Activated CD4-positive, alpha-beta T cell treated with anti-CD3 and anti-CD28 coated beads for 36 hours (primary cell): ENCODE data around the gene TMEM35B. TPM values are rescaled to one million over a fixed set of nuclear protein-coding genes. Genes with fewer than 3 reads are reported as not detected.
A peak's percentile ranks its signal among the peaks of the same experiment; 100 is the strongest.
"Not testable (repeated sequence)": the region's sequence is repeated elsewhere in the genome, so short reads cannot be mapped to it uniquely, and the experiment has no call there.

ENCODE experiments used
- ATAC-seq: fragments of 200-7000 bp; cut with Tn5 transposase; one replicate; pipeline ENCODE4 v1.10.0; 2021; ENCODE audit warnings: mild to moderate bottlenecking, moderate library complexity
- CTCF ChIA-PET: fragments of 350-600 bp; sonication (Branson Sonifier 250); formaldehyde crosslinking; loops from one replicate; lab custom pipeline; 2021; ENCODE audit warnings: antibody characterized with exemption; lab: Charles Lee
- POLR2A ChIA-PET: fragments of 350-600 bp; sonication (Branson Sonifier 250); formaldehyde crosslinking; loops from one replicate; lab custom pipeline; 2021; ENCODE audit warnings: antibody characterized with exemption, inconsistent platforms; lab: Charles Lee
- DNase-seq: peaks from one replicate; pipeline ENCODE4 v3.0.0-alpha.2; 2020
- H3K27ac Mint-ChIP-seq: one replicate; pipeline ENCODE4 v1.8.0; 2021; ENCODE audit warnings: mixed read lengths
- H3K27me3 Mint-ChIP-seq: one replicate; pipeline ENCODE4 v1.8.0; 2021; ENCODE audit warnings: mixed read lengths
- H3K36me3 Mint-ChIP-seq: one replicate; pipeline ENCODE4 v1.8.0; 2021; ENCODE audit warnings: low read depth, mixed read lengths
- H3K4me1 Mint-ChIP-seq: one replicate; pipeline ENCODE4 v1.8.0; 2021; ENCODE audit warnings: mixed read lengths
- H3K4me3 Mint-ChIP-seq: one replicate; pipeline ENCODE4 v1.8.0; 2021; ENCODE audit warnings: mild to moderate bottlenecking, moderate library complexity, mixed read lengths
- H3K9me3 Mint-ChIP-seq: one replicate; pipeline ENCODE4 v1.8.0; 2021; ENCODE audit warnings: low read depth, mixed read lengths
- intact Hi-C, 2 experiments: fragments of 100-400 bp; cut with DNase I in 1 of 2; cut with micrococcal nuclease in 1 of 2; formaldehyde crosslinking; loops; one replicate each; pipeline versions ENCODE4 v1.14.2 to v1.15.1; 2022 to 2024; cut with DNase I, micrococcal nuclease
- total RNA-seq, 2 experiments: library from RNA; stranded (reverse); gene quantifications; one replicate each; pipeline ENCODE4 v1.2.3, GENCODE V29; 2021

The TMEM35B gene
- total RNA-seq, 2 experiments from 2014 or later, result 15.8 to 19.0 TPM

DNA sequence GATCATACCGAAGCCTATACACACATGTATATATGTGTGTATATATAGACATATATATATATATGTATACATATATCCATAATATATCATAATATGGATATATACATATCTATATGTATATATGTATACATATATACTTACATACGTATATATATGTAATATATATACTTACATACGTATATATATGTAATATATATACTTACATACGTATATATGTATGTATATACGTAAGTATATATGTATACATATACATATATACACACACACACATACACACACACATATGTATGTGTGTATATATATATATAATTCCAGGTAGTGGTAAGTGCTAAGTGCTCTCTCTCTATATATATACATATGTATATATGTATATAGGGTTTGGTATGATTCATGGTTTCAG lies 9.7 kb upstream of the TMEM35B start:
- POLR2A ChIA-PET, result no interaction called here
- CTCF ChIA-PET, result no interaction called here
- H3K27ac Mint-ChIP-seq, result no peak overlapping the region
- H3K27me3 Mint-ChIP-seq, result no peaks in the 10 kb centered on the region
- no peak overlapping the region for H3K4me3 Mint-ChIP-seq
- DNase-seq (no peak), ATAC-seq (no peak)
- no peaks in the 10 kb centered on the region for H3K4me1 Mint-ChIP-seq
- intact Hi-C loops, result no loop called here
- no peaks in the 10 kb centered on the region for H3K9me3 Mint-ChIP-seq
- H3K36me3 Mint-ChIP-seq, result peaks cover 8% of the 10 kb centered on the region

DNA sequence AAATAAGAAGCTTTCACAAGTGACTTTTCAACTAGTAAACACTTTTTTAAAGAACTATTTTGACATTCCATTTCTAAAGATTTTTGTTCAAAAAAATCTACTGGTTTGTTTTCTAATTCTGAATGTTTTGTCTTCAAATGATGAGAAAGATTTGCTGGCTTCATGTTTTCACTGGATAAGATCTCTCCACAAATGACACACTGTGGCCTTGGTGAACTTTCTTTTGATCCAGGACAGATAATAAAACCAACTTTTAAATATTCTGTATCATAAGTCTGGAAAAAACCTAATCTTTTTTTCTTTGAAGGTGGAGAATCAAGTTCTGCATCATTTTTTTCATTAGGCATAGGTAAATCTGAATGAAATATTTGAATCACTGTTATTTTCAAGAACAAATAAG lies 3.4 kb upstream of the TMEM35B start:
- no peak overlapping the region for H3K27ac Mint-ChIP-seq
- H3K4me1 Mint-ChIP-seq, result peaks cover 29% of the 10 kb centered on the region
- POLR2A ChIA-PET, result no interaction called here
- ATAC-seq (no peak), DNase-seq (no peak)
- intact Hi-C loops, result loop anchor here in 1 of 2 experiments (5.0 to 10.0 kb wide), 2 partner anchors 44 to 196 kb away; partner anchors contain the start of gene ZMYM6
- H3K27me3 Mint-ChIP-seq, result no peaks in the 10 kb centered on the region
- H3K36me3 Mint-ChIP-seq, result peaks cover 13% of the 10 kb centered on the region
- H3K9me3 Mint-ChIP-seq, result no peaks in the 10 kb centered on the region
- no peak overlapping the region for H3K4me3 Mint-ChIP-seq
- CTCF ChIA-PET, result no interaction called here

DNA sequence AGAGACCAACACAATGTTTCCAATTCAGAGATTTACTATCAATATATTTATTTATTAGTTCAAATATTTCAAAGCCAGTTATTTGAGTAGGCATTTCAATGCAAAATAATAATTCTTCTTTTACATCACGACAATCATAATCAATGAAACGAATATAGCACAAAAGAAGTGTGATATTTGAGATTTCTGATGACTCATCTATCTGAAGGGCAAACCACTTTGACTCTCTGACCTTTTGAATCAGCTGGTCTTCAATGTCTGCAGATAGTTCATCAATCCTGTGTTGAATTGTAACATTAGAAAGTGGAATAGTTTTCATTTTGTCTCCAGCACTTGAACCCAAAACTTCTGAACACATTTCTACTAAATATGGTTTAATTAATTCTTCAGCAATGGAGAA lies 3.0 kb upstream of the TMEM35B start:
- ATAC-seq (no peak), DNase-seq (no peak)
- POLR2A ChIA-PET, result no interaction called here
- H3K36me3 Mint-ChIP-seq, result peaks cover 14% of the 10 kb centered on the region
- CTCF ChIA-PET, result no interaction called here
- H3K4me1 Mint-ChIP-seq, result peaks cover 31% of the 10 kb centered on the region
- no peak overlapping the region for H3K27ac Mint-ChIP-seq
- no peaks in the 10 kb centered on the region for H3K9me3 Mint-ChIP-seq
- intact Hi-C loops, result loop anchor here in 1 of 2 experiments (5.0 to 10.0 kb wide), 2 partner anchors 44 to 197 kb away; partner anchors contain the start of gene ZMYM6
- H3K27me3 Mint-ChIP-seq, result no peaks in the 10 kb centered on the region
- no peak overlapping the region for H3K4me3 Mint-ChIP-seq

DNA sequence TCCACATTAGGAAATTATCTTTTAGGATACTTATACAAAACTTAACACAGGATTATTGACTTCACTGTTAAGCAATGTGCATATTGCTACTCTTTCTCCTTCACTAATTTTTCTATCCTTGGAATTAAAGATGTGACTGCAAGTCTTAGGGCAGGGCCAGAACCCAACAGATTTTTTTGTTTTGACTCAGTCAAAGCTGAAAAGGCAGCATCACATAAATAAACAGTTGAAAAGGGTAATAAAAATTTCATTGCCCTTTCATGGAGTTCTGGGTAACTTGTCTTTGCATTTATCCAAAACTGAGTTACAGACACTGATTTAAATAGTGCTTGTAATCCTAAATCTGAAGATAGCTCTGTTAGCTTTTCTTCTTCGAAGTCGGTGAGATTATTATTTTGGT lies 1.9 kb upstream of the TMEM35B start:
- Mint-ChIP-seq H3K36me3 (peaks cover 16% of the 10 kb centered on the region), H3K27ac (no peak overlapping the region), H3K9me3 (no peaks in the 10 kb centered on the region), H3K4me3 (no peak overlapping the region), H3K27me3 (no peaks in the 10 kb centered on the region), H3K4me1 (peaks cover 37% of the 10 kb centered on the region)
- ChIA-PET CTCF (interaction anchor here (1.3 to 1.8 kb wide), 3 partner anchors 22 to 135 kb away, joined by 3 to 6 read pairs (median 6); no protein-coding TSS in a partner anchor), POLR2A (no interaction called here)
- DNase-seq (no peak), ATAC-seq (no peak)
- intact Hi-C loops, result loop anchor here in 1 of 2 experiments (5.0 to 10.0 kb wide), 2 partner anchors 45 to 198 kb away; partner anchors contain the start of gene ZMYM6

DNA sequence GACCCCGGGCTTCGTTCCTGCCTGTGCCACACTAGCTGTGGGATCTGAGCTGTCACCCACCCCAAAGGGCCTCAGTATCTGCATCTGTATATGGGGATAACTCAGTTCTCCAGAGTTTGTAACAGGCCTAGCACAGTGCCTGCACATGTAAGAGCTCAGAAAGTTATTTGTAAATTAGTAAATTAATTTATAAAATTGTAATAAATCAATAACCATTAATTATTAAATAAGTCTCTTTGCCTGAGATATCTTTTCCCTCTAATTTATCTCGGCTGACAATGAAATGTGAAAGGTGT lies 410 bp upstream of the TMEM35B start:
- CTCF ChIA-PET, result interaction anchor here (0.7 to 1.8 kb wide), 10 partner anchors 13 to 229 kb away, joined by 3 to 6 read pairs (median 4); no protein-coding TSS in a partner anchor
- POLR2A ChIA-PET, result interaction anchor here (0.6 to 1.2 kb wide), 3 partner anchors 14 to 424 kb away, joined by 3 to 9 read pairs (median 3); partner anchors contain the start of gene ZMYM6
- intact Hi-C loops, result loop anchor here (1.0 to 10.0 kb wide), 7 partner anchors 46 to 283 kb away; partner anchors contain the start of genes ZMYM6 (in 2 of the 2), SFPQ (in 1 of the 2), SMIM12 (in 1 of the 2) and ZMYM1 (in 1 of the 2)
- H3K4me1 Mint-ChIP-seq, result peaks cover 43% of the 10 kb centered on the region
- H3K4me3 Mint-ChIP-seq, result peak overlapping the region; percentile 93
- H3K27me3 Mint-ChIP-seq, DNase-seq, H3K9me3 Mint-ChIP-seq, ATAC-seq: not testable (repeated sequence)
- H3K36me3 Mint-ChIP-seq, result peaks cover 23% of the 10 kb centered on the region
- peak overlapping the region; percentile 91 for H3K27ac Mint-ChIP-seq

DNA sequence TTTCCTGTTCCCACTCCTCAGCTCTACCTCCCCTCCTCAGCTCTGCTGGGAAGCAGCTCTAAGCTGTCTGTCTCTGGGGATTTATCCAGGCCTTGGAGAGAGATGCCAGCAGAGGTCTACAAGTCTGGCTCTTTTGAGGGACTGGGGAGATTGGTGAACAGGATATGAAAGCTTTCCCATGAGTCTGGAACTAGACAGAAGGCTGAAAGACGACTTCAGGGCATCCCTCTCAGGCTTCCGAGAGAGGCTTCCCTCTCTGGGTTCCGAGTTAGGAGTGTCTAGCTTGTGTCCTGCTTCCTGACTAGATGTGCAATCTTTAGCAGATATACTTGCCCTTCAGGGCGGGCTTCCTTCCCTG lies 733 bp downstream of the TMEM35B start:
- peak overlapping the region; percentile 93 for H3K4me3 Mint-ChIP-seq
- intact Hi-C loops, result loop anchor here (2.0 to 10.0 kb wide), 2 partner anchors 200 to 208 kb away; partner anchors contain the start of gene SFPQ (in 1 of the 2)
- peak; percentile 7 for ATAC-seq
- peaks cover 43% of the 10 kb centered on the region for H3K4me1 Mint-ChIP-seq
- POLR2A ChIA-PET, result interaction anchor here (0.7 to 1.2 kb wide), 2 partner anchors 48 to 198 kb away, joined by 3 to 7 read pairs; partner anchors contain the start of gene ZMYM6
- DNase-seq, result no peak
- no peaks in the 10 kb centered on the region for H3K9me3 Mint-ChIP-seq
- H3K27me3 Mint-ChIP-seq, result no peaks in the 10 kb centered on the region
- H3K36me3 Mint-ChIP-seq, result peaks cover 23% of the 10 kb centered on the region
- CTCF ChIA-PET, result interaction anchor here (0.5 to 1.2 kb wide), 6 partner anchors 46 to 198 kb away, joined by 3 to 5 read pairs (median 3); partner anchors contain the start of genes SMIM12 and ZMYM1
- H3K27ac Mint-ChIP-seq, result peak overlapping the region; percentile 93

DNA sequence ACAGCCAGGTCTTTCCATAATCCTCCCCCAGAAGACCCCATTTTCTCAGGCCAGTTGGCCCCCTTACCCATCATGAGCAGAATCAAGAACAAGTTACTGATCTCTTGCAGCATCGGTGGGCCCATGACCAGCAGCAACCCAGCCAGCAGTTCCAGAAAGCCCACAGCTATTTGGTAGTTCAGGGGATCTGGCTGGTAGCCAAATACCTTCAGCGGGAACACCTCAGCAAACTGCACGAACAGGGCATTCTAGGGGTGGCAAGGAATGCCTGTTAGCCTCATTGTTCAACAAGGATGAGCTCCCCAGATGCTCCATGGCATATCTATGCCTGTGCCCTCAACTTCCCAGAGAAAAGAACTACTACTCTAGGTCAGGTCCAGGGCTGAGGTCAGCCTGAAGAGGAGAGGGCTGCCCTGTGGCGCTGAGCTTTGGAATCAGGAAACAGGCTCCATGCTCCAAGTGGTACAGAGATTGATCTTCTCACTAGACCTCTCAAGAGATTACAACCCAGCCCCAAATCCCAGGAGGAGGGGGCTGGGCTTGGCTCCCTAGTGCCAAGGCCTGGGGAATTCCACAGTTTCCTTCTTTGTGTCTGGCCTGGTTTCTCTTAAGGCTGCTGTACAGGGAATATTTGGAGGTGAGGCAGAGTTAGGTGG lies 1.3 kb downstream of the TMEM35B start:
- no peak for ATAC-seq
- peaks cover 23% of the 10 kb centered on the region for H3K36me3 Mint-ChIP-seq
- DNase-seq, result peak; percentile 10
- intact Hi-C loops, result loop anchor here (2.0 to 10.0 kb wide), 2 partner anchors 201 to 209 kb away; partner anchors contain the start of gene SFPQ (in 1 of the 2)
- H3K27me3 Mint-ChIP-seq, result no peaks in the 10 kb centered on the region
- H3K4me1 Mint-ChIP-seq, result peaks cover 43% of the 10 kb centered on the region
- peak overlapping the region; percentile 93 for H3K27ac Mint-ChIP-seq
- ChIA-PET POLR2A (no interaction called here), CTCF (interaction anchor here (0.7 to 0.9 kb wide), 4 partner anchors 47 to 214 kb away, joined by 3 to 4 read pairs (median 3); partner anchors contain the start of gene SMIM12)
- H3K9me3 Mint-ChIP-seq, result no peaks in the 10 kb centered on the region
- H3K4me3 Mint-ChIP-seq, result peak overlapping the region; percentile 93

DNA sequence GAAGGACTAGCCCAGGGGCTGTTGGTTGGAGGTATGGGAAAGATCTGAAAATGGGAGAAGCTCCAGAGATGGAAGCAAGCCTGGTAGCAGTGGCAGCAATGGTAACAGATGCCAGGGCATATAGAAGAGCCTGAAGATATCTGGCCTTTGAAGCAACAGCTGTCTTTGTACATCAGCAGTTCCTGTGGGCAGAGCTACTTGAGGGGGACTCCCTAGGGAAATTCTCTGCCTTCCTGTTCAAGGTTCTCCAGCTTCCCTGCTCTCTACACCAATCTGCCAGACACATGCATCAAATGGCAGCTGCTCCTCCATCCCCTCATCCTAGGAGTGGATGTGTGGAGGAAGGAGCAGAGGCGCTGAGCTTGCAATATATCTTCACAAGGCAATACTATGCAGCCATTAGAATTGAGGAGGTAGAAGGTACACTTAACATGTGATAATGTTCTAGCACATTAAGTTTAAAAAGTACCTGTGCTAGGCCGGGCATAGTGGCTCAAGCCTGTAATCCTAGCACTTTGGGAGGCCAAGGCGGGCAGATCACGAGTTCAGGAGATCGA lies 2.2 kb downstream of the TMEM35B start:
- Mint-ChIP-seq H3K9me3 (no peaks in the 10 kb centered on the region), H3K36me3 (peaks cover 18% of the 10 kb centered on the region), H3K27ac (no peak overlapping the region), H3K27me3 (no peaks in the 10 kb centered on the region), H3K4me3 (peak overlapping the region; percentile 28), H3K4me1 (peaks cover 45% of the 10 kb centered on the region)
- CTCF ChIA-PET, result interaction anchor here (0.7 to 2.0 kb wide), 2 partner anchors 130 to 215 kb away, joined by 3 to 6 read pairs; no protein-coding TSS in a partner anchor
- ATAC-seq (no peak), DNase-seq (no peak)
- intact Hi-C loops, result loop anchor here in 1 of 2 experiments (10.0 kb wide), 1 partner anchor 202 kb away; no protein-coding TSS in a partner anchor
- POLR2A ChIA-PET, result interaction anchor here (0.6 kb wide), 2 partner anchors 24 to 89 kb away, joined by 3 to 4 read pairs; no protein-coding TSS in a partner anchor

DNA sequence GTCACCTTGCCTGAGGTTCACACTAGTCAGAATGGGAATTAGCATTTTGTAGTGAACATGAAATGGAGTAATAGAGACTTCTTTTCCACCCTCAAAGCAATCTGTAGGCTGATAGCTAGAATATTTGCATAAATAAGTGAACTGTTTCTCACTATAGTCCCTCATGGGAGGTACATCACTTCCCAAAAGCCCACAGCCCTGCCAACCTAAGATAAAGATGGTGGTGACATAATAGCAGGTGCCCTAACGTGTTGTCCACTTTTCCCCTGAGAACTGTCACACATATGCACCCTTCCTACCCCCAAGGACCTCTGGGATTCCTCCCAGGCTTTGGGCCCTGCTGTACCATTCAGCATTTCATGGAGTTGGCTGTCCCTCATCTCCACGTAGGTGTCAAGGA lies 4.4 kb downstream of the TMEM35B start:
- ChIA-PET CTCF (no interaction called here), POLR2A (interaction anchor here (0.6 kb wide), 1 partner anchor 401 kb away, joined by 3 read pairs; no protein-coding TSS in a partner anchor)
- Mint-ChIP-seq H3K27ac (no peak overlapping the region), H3K4me3 (no peak overlapping the region), H3K27me3 (no peaks in the 10 kb centered on the region), H3K36me3 (peaks cover 22% of the 10 kb centered on the region), H3K9me3 (peaks cover 2% of the 10 kb centered on the region), H3K4me1 (peaks cover 32% of the 10 kb centered on the region)
- no peak for ATAC-seq
- intact Hi-C loops, result loop anchor here in 1 of 2 experiments (10.0 kb wide), 1 partner anchor 204 kb away; no protein-coding TSS in a partner anchor
- no peak for DNase-seq

DNA sequence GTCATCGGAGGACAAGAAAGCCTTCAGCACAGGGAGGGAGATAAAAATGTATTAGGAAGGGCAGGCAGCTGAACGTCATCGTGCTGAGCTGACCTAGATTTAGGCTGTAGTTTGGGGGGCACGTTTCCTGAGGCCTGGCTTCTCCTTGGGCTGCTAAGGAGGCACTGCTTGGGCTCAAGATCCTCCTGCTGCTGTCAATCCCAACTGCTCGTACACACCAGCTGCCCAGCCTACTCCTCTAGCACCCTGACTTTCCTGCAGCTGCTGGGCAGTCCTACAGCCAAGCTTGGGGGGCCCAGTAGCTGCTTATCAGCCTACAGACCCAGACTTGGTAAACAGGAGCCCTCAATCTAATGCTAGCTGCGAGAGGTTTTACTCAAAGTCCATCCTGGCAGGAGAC lies 6.2 kb downstream of the TMEM35B start:
- peaks cover 24% of the 10 kb centered on the region for H3K36me3 Mint-ChIP-seq
- POLR2A ChIA-PET, result no interaction called here
- intact Hi-C loops, result no loop called here
- CTCF ChIA-PET, result no interaction called here
- no peak for ATAC-seq
- no peaks in the 10 kb centered on the region for H3K27me3 Mint-ChIP-seq
- peak overlapping the region; percentile 8 for H3K27ac Mint-ChIP-seq
- no peak for DNase-seq
- H3K4me1 Mint-ChIP-seq, result peaks cover 26% of the 10 kb centered on the region
- no peak overlapping the region for H3K4me3 Mint-ChIP-seq
- H3K9me3 Mint-ChIP-seq, result peaks cover 2% of the 10 kb centered on the region

DNA sequence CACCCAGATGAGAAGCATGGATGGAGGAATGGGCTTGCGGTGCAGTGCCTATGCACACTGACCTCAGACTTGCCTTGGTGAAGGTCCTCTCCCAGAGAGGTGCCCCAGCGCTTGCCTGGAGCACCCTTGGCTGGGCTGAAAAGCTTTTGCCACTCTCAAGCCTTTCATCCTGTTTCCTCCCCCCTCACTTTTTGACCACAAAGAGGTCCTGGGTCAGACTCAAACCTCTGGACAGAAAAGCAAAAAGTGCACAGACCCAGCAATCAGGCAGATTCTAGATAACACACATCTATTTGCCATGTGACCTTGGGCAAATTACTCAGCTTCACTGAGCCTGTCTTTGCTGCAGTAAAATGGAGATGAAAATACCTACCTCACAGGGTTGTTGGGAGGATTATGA lies 7.3 kb downstream of the TMEM35B start:
- DNase-seq (no peak), ATAC-seq (no peak)
- Mint-ChIP-seq H3K27me3 (no peaks in the 10 kb centered on the region), H3K4me3 (no peak overlapping the region), H3K27ac (no peak overlapping the region), H3K36me3 (peaks cover 20% of the 10 kb centered on the region), H3K4me1 (peaks cover 18% of the 10 kb centered on the region), H3K9me3 (peaks cover 2% of the 10 kb centered on the region)
- ChIA-PET POLR2A (no interaction called here), CTCF (interaction anchor here (0.6 kb wide), 1 partner anchor 167 kb away, joined by 3 read pairs; no protein-coding TSS in a partner anchor)
- intact Hi-C loops, result no loop called here
